Measurements from ENCODE around the gene CACNG5.
"Not testable (repeated sequence)": the region's sequence is repeated elsewhere in the genome, so short reads cannot be mapped to it uniquely, and the experiment has no call there.

CACNG5 gene

DNA sequence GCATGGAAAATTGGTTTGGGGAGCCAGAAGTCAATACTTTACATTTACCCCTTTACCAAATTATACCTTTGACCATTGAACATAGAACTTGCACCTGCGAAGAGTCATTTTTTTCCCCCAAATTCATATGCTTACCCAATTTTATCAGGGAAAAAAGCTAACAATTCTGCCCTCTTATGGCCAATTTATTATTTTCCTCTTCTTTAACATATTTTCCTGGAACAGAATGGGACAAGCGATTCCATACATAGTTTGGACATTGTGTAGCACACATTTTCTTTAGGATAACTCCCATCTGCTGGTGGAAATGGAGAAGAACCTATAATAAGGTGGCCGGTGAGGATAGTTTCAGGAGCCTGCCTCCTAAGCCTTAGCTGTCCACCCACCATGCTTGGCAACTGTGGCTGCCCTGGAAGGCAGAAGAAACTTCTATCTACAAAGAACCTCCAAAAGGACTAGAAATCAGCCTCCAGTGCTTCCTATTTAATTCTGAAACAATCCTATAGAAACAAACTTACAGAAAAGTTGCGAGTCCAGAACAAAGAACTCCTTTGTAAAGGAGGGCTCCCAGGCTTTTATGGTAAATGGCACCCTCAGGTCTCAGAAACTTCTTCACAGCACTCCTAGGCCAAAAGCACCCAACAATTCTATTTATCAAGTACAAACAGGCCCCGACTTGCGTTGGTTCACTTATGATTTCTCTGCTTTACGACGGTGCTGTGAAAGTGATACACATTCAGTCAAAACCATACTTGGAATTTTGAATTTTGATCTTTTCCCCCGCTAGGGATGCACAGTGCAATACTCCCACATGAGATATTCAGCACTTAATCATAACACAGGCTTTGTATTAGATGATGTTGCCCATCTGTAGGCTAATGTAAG, 65.5 kb downstream of the CACNG5 start:
- Mint-ChIP-seq H3K4me3 (no peak overlapping the region), H3K27ac (no peak overlapping the region), H3K36me3 (no peaks in the 10 kb centered on the region), H3K27me3 (peaks cover 10% of the 10 kb centered on the region), H3K9me3 (peaks cover 6% of the 10 kb centered on the region), H3K4me1 (peaks cover 6% of the 10 kb centered on the region)
- no peak for ATAC-seq

DNA sequence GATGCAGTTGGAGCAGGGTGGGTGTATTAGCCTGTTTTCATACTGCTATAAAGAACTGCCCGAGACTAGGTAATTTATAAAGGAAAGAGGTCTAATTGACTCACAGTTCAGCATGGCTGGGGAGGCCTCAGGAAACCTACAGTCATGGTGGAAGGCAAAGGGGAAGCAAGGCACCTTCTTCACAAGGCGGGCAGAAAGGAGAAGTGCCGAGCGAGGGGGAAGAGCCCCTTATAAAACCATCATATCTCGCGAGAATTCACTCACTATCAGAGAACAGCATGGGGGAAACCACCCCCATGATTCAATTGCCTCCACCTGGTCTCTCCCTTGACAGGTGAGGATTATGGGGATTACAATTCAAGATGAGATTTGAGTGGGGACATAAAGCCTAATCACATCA, 68.4 kb downstream of the CACNG5 start:
- not testable (repeated sequence) for H3K9me3 Mint-ChIP-seq, H3K4me3 Mint-ChIP-seq, H3K27me3 Mint-ChIP-seq, ATAC-seq, H3K4me1 Mint-ChIP-seq, H3K36me3 Mint-ChIP-seq, H3K27ac Mint-ChIP-seq

- peaks cover 6% of the 10 kb centered on the region for H3K4me1 Mint-ChIP-seq
- no peak overlapping the region for H3K4me3 Mint-ChIP-seq
- H3K27me3 Mint-ChIP-seq = peaks cover 10% of the 10 kb centered on the region
- H3K9me3 Mint-ChIP-seq = peaks cover 6% of the 10 kb centered on the region
- no peaks in the 10 kb centered on the region for H3K36me3 Mint-ChIP-seq
- no peak overlapping the region for H3K27ac Mint-ChIP-seq
- ATAC-seq = no peak
These were observed 68.9 kb downstream of the CACNG5 start for GRCh38 chr17:66903781-66904180.

- H3K27ac Mint-ChIP-seq = no peak overlapping the region
- no peak overlapping the region for H3K4me3 Mint-ChIP-seq
- H3K9me3 Mint-ChIP-seq = peaks cover 6% of the 10 kb centered on the region
- no peaks in the 10 kb centered on the region for H3K36me3 Mint-ChIP-seq
- H3K4me1 Mint-ChIP-seq = peaks cover 6% of the 10 kb centered on the region
- H3K27me3 Mint-ChIP-seq = peaks cover 10% of the 10 kb centered on the region
- no peak for ATAC-seq
These were observed 70.1 kb downstream of the CACNG5 start for GRCh38 chr17:66904760-66905624.

GRCh38 chr17:66906321-66907278, 71.7 kb downstream of the CACNG5 start:
- Mint-ChIP-seq H3K4me1 (peaks cover 6% of the 10 kb centered on the region), H3K27me3 (peaks cover 10% of the 10 kb centered on the region), H3K36me3 (no peaks in the 10 kb centered on the region), H3K4me3 (no peak overlapping the region), H3K9me3 (peaks cover 6% of the 10 kb centered on the region), H3K27ac (no peak overlapping the region)
- peak; percentile 48 for ATAC-seq

DNA sequence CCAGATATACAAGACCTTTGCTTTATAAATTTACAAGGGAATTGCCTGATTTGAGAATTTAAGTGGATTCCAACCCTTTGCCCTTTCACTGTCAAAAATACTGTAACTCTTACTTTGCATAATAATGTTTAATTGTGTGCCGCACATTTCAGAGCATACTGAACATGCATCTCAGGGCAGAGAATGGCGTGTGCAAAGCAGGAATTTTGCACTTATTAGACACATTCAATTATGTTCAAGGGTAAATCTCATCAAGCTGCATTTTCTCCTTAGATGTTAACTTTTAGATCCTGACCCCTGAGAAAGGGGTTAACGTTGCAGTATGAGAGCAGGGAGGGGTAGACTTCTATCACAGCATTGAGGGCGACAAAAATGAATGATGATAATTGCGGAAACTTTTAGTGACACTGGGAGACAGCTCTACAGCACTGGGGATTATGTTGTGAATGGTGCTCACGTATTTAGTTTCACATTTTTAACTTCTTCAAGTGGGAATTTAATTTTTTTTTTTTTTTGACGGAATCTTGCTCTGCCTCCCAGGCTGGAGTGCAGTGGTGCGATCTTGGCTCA, 75.0 kb downstream of the CACNG5 start:
- no peaks in the 10 kb centered on the region for H3K4me1 Mint-ChIP-seq
- no peak for ATAC-seq
- no peak overlapping the region for H3K4me3 Mint-ChIP-seq
- no peak overlapping the region for H3K27ac Mint-ChIP-seq
- no peaks in the 10 kb centered on the region for H3K36me3 Mint-ChIP-seq
- H3K9me3 Mint-ChIP-seq = no peaks in the 10 kb centered on the region
- H3K27me3 Mint-ChIP-seq = peaks cover 27% of the 10 kb centered on the region

GRCh38 chr17:66910651-66911285, 75.9 kb downstream of the CACNG5 start:
- Mint-ChIP-seq H3K36me3 (no peaks in the 10 kb centered on the region), H3K27ac (no peak overlapping the region), H3K9me3 (peaks cover 3% of the 10 kb centered on the region), H3K4me1 (no peaks in the 10 kb centered on the region), H3K27me3 (peaks cover 34% of the 10 kb centered on the region), H3K4me3 (no peak overlapping the region)
- ATAC-seq = peak; percentile 13

DNA sequence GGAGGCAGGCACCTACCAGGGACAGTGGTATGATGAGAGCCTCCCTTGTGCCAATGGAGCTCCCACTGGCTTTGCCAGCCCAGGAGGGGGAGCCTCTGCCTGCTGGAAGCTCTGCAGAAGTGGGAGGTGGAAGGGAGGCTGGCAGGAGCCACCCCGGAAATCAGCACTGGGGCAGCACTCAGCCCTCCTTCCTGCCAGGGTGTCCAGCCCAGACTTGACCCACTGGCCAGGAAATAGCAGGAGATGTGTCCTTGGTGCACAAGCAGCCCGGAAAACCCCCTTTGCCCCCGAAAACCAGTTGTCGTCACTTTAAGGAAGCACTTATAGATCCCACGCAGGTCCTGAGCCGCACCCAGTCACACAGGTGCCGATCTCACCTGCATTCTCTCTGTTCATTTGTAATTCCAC, 80.3 kb downstream of the CACNG5 start:
- no peaks in the 10 kb centered on the region for H3K4me1 Mint-ChIP-seq
- H3K4me3 Mint-ChIP-seq = no peak overlapping the region
- no peaks in the 10 kb centered on the region for H3K36me3 Mint-ChIP-seq
- H3K9me3 Mint-ChIP-seq = peaks cover 12% of the 10 kb centered on the region
- no peak for ATAC-seq
- peaks cover 44% of the 10 kb centered on the region for H3K27me3 Mint-ChIP-seq
- H3K27ac Mint-ChIP-seq = no peak overlapping the region

DNA sequence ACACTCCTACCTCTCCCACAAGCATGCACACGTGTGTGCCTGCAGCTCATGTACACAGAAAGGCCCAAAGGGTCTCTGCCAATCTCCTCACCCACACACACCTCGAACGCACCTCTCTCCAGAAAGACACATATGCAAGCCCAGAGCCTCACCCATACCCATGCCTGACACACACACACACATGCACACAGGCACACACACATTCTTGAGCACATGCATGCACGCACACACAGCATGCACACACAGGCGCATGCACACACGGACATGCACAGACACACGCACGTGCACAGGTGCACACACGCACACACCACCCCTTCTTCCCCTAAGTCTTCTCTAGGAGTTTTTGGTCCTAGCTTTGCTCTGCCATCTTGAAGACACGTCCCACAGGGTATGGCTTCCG, 80.9 kb downstream of the CACNG5 start:
- H3K27me3 Mint-ChIP-seq = peaks cover 44% of the 10 kb centered on the region
- no peaks in the 10 kb centered on the region for H3K36me3 Mint-ChIP-seq
- ATAC-seq = no peak
- no peak overlapping the region for H3K4me3 Mint-ChIP-seq
- H3K9me3 Mint-ChIP-seq = peaks cover 12% of the 10 kb centered on the region
- no peaks in the 10 kb centered on the region for H3K4me1 Mint-ChIP-seq
- H3K27ac Mint-ChIP-seq = no peak overlapping the region

DNA sequence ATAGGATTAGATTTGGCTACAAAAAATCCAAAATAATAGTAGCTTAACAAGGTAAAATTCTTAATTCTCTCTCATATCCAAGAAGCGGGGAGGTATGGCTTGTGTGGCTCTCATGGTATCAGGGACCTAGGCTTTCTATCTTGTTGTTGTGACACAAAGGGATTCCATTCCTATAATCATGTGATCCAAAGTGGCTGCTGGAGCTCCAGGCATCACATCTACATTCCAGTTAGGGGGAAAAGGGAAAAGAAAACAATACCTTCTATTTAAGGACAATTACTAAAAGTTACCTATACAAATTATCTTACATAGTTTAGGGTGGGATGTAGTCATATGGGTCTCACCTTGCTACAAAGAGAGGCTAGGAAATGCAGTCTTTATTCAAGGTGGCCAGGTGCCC, 82.0 kb downstream of the CACNG5 start:
- ATAC-seq = no peak
- H3K27ac Mint-ChIP-seq = no peak overlapping the region
- H3K9me3 Mint-ChIP-seq = peaks cover 16% of the 10 kb centered on the region
- H3K36me3 Mint-ChIP-seq = no peaks in the 10 kb centered on the region
- peaks cover 44% of the 10 kb centered on the region for H3K27me3 Mint-ChIP-seq
- H3K4me3 Mint-ChIP-seq = no peak overlapping the region
- H3K4me1 Mint-ChIP-seq = no peaks in the 10 kb centered on the region

DNA sequence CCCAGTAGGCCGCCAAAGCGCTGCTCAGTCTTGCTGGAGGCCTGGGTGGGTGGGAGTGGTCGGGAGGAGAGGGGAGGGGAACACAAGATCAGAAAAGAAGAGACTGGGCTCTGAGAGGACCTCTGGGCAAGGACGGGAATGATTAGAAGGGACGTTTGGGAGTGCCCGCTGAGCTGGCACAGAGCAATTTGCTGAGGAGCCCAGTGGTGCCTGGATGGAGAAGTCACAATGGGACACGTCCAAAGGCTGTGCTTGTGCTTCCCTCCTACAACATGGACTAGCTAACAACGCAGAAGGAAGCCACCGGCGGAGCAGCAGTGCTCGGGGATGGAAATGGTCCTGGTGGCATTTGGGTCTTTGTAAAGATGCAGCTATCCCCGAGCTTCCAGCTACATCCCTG, 84.0 kb downstream of the CACNG5 start:
- H3K36me3 Mint-ChIP-seq = no peaks in the 10 kb centered on the region
- no peak overlapping the region for H3K4me3 Mint-ChIP-seq
- H3K9me3 Mint-ChIP-seq = peaks cover 18% of the 10 kb centered on the region
- ATAC-seq = no peak
- H3K4me1 Mint-ChIP-seq = no peaks in the 10 kb centered on the region
- H3K27me3 Mint-ChIP-seq = peaks cover 27% of the 10 kb centered on the region
- no peak overlapping the region for H3K27ac Mint-ChIP-seq

DNA sequence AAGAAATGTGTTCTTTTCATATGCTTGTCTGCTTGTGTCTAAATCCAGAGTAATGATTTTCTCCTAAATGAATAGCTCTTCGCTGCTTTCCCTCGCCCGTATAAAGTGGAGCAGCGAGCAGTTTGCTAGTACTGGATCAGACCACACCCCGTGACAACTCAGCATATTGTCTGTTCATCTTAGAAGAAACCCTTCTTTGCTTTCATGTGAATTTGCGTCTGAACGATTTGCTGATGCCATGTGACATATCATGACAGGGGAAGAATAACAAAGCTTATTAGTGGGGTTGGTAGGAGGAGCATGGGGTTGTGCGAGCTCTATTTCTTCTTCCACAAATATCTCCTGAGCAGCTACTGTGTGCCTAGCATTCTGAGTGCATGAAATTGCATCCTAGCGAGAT, 85.5 kb downstream of the CACNG5 start:
- Mint-ChIP-seq H3K36me3 (no peaks in the 10 kb centered on the region), H3K4me3 (no peak overlapping the region), H3K4me1 (no peaks in the 10 kb centered on the region), H3K27me3 (peaks cover 13% of the 10 kb centered on the region), H3K9me3 (peaks cover 18% of the 10 kb centered on the region), H3K27ac (no peak overlapping the region)
- ATAC-seq = no peak

- Mint-ChIP-seq H3K27ac (no peak overlapping the region), H3K4me1 (no peaks in the 10 kb centered on the region), H3K36me3 (no peaks in the 10 kb centered on the region), H3K4me3 (no peak overlapping the region), H3K27me3 (peaks cover 8% of the 10 kb centered on the region), H3K9me3 (peaks cover 14% of the 10 kb centered on the region)
- ATAC-seq = no peak
These were observed 86.0 kb downstream of the CACNG5 start for GRCh38 chr17:66920950-66921349.

GRCh38 chr17:66923886-66924285, 89.0 kb downstream of the CACNG5 start:
- peaks cover 7% of the 10 kb centered on the region for H3K9me3 Mint-ChIP-seq
- H3K36me3 Mint-ChIP-seq = no peaks in the 10 kb centered on the region
- H3K4me3 Mint-ChIP-seq = no peak overlapping the region
- peaks cover 10% of the 10 kb centered on the region for H3K27me3 Mint-ChIP-seq
- H3K27ac Mint-ChIP-seq = no peak overlapping the region
- no peak for ATAC-seq
- H3K4me1 Mint-ChIP-seq = no peaks in the 10 kb centered on the region

All from stimulated activated memory B cell treated with anti-CD40 and anti-IgM and Interleukin-4, amounts not matched to agents 10 μg/mL and 1 μg/mL and 100 μg/mL, for 72 hours (primary cell).